Upper lobe of left lung (tissue), 4 donors: ENCODE measurements around the gene TCF25.
"Not testable (repeated sequence)": the region's sequence is repeated elsewhere in the genome, so short reads cannot be mapped to it uniquely, and the experiment has no call there.

Experiments used
- POLR2A ChIP-seq, 4 donors: fragments of 450-650 bp; IDR thresholded peaks; one replicate each; pipeline ENCODE4 v1.5.1; 2016 to 2017; ENCODE audit warnings: antibody characterized with exemption in 4 of 4, mild to moderate bottlenecking in 2 of 4
- POLR2AphosphoS5 ChIP-seq, 2 donors: sonication (generic); formaldehyde crosslinking; IDR thresholded peaks; one replicate each; pipeline ENCODE4 v1.5.1; 2017; ENCODE audit warnings: antibody characterized with exemption in 2 of 2
- TF ChIP-seq, protein P1 (sequence below), 6 experiments: fragments of 450-650 bp in 4 of 6; fragments of 200-600 bp in 2 of 6; sonication (generic) in 2 of 6; IDR thresholded peaks; one replicate each; pipeline ENCODE4 v1.5.1; 2016 to 2019; ENCODE audit warnings: antibody characterized with exemption in 6 of 6

DNA sequence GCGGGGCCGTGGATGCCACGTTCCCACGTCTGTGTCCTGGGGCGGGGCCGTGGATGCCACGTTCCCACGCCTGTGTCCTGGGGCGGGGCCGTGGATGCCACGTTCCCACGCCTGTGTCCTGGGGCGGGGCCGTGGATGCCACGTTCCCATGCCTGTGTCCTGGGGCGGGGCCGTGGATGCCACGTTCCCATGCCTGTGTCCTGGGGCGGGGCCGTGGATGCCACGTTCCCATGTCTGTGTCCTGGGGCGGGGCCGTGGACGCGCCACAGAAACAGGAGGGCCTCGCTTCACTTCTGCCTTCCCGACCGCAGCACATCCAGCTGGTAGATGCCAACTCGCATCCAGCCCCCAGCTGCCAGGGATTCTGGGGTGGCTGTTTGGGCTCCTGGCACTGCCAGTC is 60.6 kb downstream of the TCF25 start:
- TF ChIP-seq, protein P1, sequence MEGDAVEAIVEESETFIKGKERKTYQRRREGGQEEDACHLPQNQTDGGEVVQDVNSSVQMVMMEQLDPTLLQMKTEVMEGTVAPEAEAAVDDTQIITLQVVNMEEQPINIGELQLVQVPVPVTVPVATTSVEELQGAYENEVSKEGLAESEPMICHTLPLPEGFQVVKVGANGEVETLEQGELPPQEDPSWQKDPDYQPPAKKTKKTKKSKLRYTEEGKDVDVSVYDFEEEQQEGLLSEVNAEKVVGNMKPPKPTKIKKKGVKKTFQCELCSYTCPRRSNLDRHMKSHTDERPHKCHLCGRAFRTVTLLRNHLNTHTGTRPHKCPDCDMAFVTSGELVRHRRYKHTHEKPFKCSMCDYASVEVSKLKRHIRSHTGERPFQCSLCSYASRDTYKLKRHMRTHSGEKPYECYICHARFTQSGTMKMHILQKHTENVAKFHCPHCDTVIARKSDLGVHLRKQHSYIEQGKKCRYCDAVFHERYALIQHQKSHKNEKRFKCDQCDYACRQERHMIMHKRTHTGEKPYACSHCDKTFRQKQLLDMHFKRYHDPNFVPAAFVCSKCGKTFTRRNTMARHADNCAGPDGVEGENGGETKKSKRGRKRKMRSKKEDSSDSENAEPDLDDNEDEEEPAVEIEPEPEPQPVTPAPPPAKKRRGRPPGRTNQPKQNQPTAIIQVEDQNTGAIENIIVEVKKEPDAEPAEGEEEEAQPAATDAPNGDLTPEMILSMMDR (IDR thresholded peaks at IDR 0.05): not testable (repeated sequence)
- TF ChIP-seq POLR2A, POLR2AphosphoS5 (IDR thresholded peaks at IDR 0.05): not testable (repeated sequence)
